ENCODE measurements around the gene RPL39.
"Not testable (repeated sequence)": the region's sequence is repeated elsewhere in the genome, so short reads cannot be mapped to it uniquely, and the experiment has no call there.

The RPL39 gene

GRCh38 chrX:119816300-119816699 is 24.9 kb upstream of the RPL39 start:
- POLR2A ChIA-PET = no interaction called here
- DNase-seq (ENCODE audit: extremely low spot score) = no peak
- TF ChIP-seq CTCF (IDR thresholded peaks at IDR 0.05; ENCODE audit: control extremely low read depth, extremely low read depth, low read depth, missing control alignments) = no peak
- CTCF ChIA-PET = no interaction called here

GRCh38 chrX:119809185-119809666 is 17.8 kb upstream of the RPL39 start:
- ChIA-PET CTCF (no interaction called here), POLR2A (interaction anchor here (1.5 kb wide), 1 partner anchor 18 kb away, joined by 5 read pairs; the partner anchor contains the start of gene RPL39)
- DNase-seq (ENCODE audit: extremely low spot score) = no peak
- no peak for TF ChIP-seq CTCF (IDR thresholded peaks at IDR 0.05; ENCODE audit: control extremely low read depth, extremely low read depth, low read depth, missing control alignments)

GRCh38 chrX:119808461-119808860 is 17.0 kb upstream of the RPL39 start:
- POLR2A ChIA-PET; DNase-seq (ENCODE audit: extremely low spot score); CTCF ChIA-PET: not testable (repeated sequence)

- ChIA-PET CTCF (no interaction called here), POLR2A (interaction anchor here (0.6 kb wide), 1 partner anchor 252 kb away, joined by 3 read pairs; no protein-coding TSS in a partner anchor)
Measured at GRCh38 chrX:119802546-119802945, 11.1 kb upstream of the RPL39 start.

GRCh38 chrX:119801253-119802221 is 10.1 kb upstream of the RPL39 start:
- POLR2A ChIA-PET = interaction anchor here (0.6 kb wide), 1 partner anchor 251 kb away, joined by 3 read pairs; no protein-coding TSS in a partner anchor
- CTCF ChIA-PET = no interaction called here
- no peak for DNase-seq (ENCODE audit: extremely low spot score)

More at GRCh38 chrX:119802546-119802945, 11.1 kb upstream of the RPL39 start:
- no peak for DNase-seq (ENCODE audit: extremely low spot score)
- TF ChIP-seq CTCF (IDR thresholded peaks at IDR 0.05; ENCODE audit: control extremely low read depth, extremely low read depth, low read depth, missing control alignments) = no peak

GRCh38 chrX:119790977-119791436 is 423 bp downstream of the RPL39 start:
- no peak for DNase-seq (ENCODE audit: extremely low spot score)
- POLR2A ChIA-PET = interaction anchor here (0.7 to 1.9 kb wide), 22 partner anchors 10 to 313 kb away, joined by 3 to 27 read pairs (median 5); partner anchors contain the start of genes NDUFA1, NKRF, RNF113A and SOWAHD
- peak; percentile 19 for TF ChIP-seq CTCF (IDR thresholded peaks at IDR 0.05; ENCODE audit: control extremely low read depth, extremely low read depth, low read depth, missing control alignments)
- CTCF ChIA-PET = interaction anchor here (1.0 to 1.1 kb wide), 3 partner anchors 31 to 308 kb away, joined by 3 read pairs; no protein-coding TSS in a partner anchor

More at GRCh38 chrX:119801253-119802221, 10.1 kb upstream of the RPL39 start:
- no peak for TF ChIP-seq CTCF (IDR thresholded peaks at IDR 0.05; ENCODE audit: control extremely low read depth, extremely low read depth, low read depth, missing control alignments)
